Vagina (tissue), 2 donors: Measurements from ENCODE around the gene IL2RA.
"Not testable (repeated sequence)": the region's sequence is repeated elsewhere in the genome, so short reads cannot be mapped to it uniquely, and the experiment has no call there.

ENCODE experiments used
- POLR2A ChIP-seq, 2 donors: fragments of 450-650 bp; IDR thresholded peaks; one replicate each; pipeline ENCODE4 v1.6.1; 2017; ENCODE audit warnings: antibody characterized with exemption in 2 of 2, mild to moderate bottlenecking in 2 of 2, moderate library complexity in 2 of 2
- POLR2AphosphoS5 ChIP-seq, 2 donors: sonication (generic); formaldehyde crosslinking; IDR thresholded peaks; one replicate each; pipeline ENCODE4 v1.9.0; 2017; ENCODE audit warnings: antibody characterized with exemption in 2 of 2, mild to moderate bottlenecking in 2 of 2, low read depth in 1 of 2; ENCODE audit not compliant: insufficient read depth in 1 of 2
- TF ChIP-seq, protein P1 (sequence below), 3 experiments: fragments of 450-650 bp in 2 of 3; fragments of 200-600 bp in 1 of 3; sonication (generic) in 1 of 3; IDR thresholded peaks; one replicate each; pipeline ENCODE4 v1.5.1; 2017 to 2019; ENCODE audit warnings: antibody characterized with exemption in 3 of 3, mild to moderate bottlenecking in 2 of 3, moderate library complexity in 2 of 3

- TF ChIP-seq, protein P1, sequence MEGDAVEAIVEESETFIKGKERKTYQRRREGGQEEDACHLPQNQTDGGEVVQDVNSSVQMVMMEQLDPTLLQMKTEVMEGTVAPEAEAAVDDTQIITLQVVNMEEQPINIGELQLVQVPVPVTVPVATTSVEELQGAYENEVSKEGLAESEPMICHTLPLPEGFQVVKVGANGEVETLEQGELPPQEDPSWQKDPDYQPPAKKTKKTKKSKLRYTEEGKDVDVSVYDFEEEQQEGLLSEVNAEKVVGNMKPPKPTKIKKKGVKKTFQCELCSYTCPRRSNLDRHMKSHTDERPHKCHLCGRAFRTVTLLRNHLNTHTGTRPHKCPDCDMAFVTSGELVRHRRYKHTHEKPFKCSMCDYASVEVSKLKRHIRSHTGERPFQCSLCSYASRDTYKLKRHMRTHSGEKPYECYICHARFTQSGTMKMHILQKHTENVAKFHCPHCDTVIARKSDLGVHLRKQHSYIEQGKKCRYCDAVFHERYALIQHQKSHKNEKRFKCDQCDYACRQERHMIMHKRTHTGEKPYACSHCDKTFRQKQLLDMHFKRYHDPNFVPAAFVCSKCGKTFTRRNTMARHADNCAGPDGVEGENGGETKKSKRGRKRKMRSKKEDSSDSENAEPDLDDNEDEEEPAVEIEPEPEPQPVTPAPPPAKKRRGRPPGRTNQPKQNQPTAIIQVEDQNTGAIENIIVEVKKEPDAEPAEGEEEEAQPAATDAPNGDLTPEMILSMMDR (IDR thresholded peaks at IDR 0.05): not testable (repeated sequence)
- TF ChIP-seq POLR2A (IDR thresholded peaks at IDR 0.05); POLR2AphosphoS5 (IDR thresholded peaks at IDR 0.05; ENCODE audit: insufficient read depth in 1 of 2, low read depth in 1 of 2): not testable (repeated sequence)
These were observed 101.2 kb downstream of the IL2RA start for GRCh38 chr10:5960973-5961275.
